IPS-18c (cell line): ENCODE measurements around the gene CLIP4.

ENCODE experiments used
- H3K4me3 ChIP-seq: 2 replicates; pipeline ENCODE4 v1.7.0; 2013; ENCODE audit warnings: low read depth, mild to moderate bottlenecking, low read length, moderate library complexity; ENCODE audit not compliant: insufficient read depth
- H3K9me3 ChIP-seq: one replicate; pipeline ENCODE4 v1.6.1; 2013; ENCODE audit warnings: mild to moderate bottlenecking, low read length, moderate library complexity; ENCODE audit not compliant: control insufficient read depth, insufficient read depth

CLIP4 gene

DNA sequence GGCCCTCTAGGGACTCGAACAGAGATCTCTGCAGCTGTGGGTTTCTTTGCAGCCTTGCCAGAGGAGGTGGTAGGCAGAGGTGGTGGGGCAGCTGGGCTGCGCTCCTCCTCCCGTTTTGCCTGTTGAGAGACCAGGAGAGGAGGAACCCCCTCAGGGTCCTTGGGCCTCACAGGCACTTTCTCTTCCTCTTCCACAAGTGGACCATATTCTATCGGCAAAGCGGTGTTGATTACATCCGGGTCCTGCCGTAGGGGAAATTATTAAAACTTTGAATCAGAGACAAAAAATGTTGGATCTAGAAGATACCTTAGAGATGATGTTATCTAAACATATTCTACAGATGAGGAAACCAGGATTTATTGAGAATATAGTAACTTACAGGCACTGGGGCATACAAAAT is 78.5 kb downstream of the CLIP4 start:
- Histone ChIP-seq H3K9me3 (no peaks in the 10 kb centered on the region), H3K4me3 (no peak overlapping the region)

DNA sequence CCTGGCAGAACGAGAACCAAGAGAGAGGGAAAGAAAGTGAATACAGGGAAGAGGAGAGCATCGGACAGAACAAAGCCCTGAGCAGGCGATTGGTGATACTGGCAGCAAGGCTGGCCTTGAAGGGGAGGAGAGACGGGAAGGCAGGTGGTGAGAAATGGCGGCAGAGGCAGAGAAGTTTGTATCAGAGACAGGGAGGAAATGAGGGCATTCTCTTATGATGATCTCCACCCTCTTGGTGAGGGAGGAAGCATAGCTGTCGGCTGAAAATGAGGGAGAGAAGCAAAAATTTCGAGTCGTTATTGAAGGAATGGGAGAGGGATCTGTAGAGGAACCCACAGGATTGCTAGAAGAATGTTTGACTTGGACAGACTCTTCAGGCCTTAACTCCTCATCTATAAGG is 80.6 kb downstream of the CLIP4 start:
- Histone ChIP-seq H3K9me3 (no peaks in the 10 kb centered on the region), H3K4me3 (no peak overlapping the region)

DNA sequence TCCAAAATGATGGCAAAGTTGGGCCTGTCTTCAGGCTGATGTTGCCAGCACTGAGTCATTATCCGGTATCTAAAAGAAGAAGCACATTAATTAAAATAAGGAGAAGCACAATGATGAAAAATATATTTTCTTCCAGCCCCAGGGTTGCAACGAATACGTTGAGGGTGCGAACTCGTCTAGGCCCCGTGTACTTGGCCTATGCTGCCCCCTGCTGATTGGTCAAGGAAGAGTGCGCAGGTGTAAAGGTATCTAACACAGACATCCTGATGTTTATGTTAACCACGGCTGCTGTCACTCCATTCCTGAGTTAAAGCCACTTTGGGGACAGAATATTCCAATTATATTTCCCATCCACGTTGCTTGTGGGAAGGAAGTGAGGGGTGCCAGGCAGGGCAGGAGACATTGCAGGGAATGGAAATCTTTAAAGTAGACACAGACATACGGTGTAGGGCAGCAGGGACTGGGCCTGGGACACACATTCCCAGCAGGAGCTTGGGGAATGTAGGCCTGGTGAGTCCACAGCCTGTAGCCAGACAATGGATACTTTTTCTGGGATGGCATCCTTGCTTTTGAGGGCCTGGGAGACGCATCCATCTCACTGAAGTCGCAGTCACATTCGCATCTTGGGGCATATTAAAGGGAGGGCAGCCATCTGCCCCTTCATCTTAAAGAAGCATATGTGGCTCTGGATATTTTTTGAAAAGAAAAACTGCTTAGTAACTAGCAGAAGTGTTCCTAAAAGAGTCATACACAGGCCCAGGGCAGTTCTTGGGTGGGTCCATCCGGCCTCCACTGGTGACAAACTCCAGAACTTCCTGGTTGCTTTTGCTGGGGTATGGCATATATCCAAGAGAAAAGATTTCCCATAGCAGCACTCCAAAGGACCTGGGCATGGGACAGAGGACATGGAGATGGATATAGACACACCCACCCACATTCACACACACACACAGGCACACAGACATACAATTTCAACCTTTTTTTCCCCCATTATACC is 81.9 kb downstream of the CLIP4 start:
- Histone ChIP-seq H3K4me3 (no peak overlapping the region), H3K9me3 (no peaks in the 10 kb centered on the region)

DNA sequence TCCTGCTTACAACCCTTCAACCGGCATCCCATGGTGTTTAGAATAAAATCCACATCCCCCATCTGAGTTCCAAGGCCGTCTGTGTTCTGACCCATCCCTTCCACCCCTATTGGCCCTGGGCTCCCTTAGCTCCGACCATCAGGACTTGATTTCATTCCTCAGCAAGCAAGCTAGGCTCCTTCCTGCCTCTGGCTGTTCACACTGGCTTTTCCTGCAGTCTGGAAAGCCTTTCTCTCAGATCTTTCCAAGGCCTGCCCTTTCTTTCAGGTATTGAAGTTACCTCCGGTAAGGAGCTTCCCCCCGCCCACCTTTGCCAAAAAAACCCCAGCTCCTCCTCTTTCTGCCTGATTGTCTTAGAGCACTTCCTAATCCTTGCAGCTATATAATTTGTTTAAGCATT is 86.8 kb downstream of the CLIP4 start:
- H3K4me3 ChIP-seq: no peak overlapping the region
- no peaks in the 10 kb centered on the region for H3K9me3 ChIP-seq

DNA sequence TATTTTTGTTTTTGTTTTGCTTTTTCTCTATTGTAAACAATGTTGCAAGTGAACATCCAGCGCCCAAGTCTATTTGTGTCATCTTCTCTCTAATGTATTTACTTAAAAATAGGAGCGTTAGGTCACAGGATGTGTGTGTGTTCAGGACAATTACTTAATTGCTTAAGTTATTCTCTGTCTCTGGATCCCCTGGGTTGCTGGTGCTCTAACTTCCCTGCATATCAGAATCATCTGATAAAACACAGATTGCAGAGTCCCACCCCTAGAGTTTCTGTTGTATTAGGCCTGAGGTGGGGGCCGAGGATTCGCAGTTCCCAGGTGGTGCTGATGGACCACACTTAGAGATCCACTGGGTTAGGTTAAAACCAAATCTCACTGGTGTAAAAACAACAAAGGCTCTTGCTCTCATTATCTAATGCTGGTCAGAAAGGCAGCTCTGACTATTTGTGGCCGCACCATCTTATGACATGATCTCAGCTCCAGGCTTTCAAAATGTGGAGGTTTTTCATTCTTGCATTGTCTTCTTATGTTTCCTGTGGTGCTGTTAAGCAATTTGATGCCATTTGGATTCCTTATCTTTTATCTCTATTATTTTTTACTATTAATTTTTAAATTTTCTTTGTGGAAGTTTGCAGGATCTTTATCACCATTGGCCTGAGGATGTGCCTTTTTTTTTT is 87.7 kb downstream of the CLIP4 start:
- no peaks in the 10 kb centered on the region for H3K9me3 ChIP-seq
- no peak overlapping the region for H3K4me3 ChIP-seq

DNA sequence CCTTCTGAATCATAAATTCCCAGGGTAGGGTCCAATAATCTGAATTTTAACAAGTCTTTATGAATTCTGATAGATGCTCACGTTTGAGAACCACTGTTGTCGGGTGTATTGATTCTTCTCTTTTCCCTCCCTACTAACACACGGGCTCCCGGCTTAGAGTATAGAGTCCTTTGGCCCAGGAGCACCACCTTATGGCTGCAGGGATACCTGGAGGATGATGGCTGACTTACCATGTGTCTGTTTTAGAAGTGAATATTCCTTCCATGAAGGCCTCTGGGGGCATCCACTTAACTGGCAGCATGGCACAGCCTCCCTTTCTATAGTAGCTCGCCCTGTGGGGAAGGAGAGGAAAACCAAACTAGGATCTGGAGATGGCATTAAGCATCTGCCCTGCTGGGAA is 91.7 kb downstream of the CLIP4 start:
- Histone ChIP-seq H3K4me3 (no peak overlapping the region), H3K9me3 (no peaks in the 10 kb centered on the region)

DNA sequence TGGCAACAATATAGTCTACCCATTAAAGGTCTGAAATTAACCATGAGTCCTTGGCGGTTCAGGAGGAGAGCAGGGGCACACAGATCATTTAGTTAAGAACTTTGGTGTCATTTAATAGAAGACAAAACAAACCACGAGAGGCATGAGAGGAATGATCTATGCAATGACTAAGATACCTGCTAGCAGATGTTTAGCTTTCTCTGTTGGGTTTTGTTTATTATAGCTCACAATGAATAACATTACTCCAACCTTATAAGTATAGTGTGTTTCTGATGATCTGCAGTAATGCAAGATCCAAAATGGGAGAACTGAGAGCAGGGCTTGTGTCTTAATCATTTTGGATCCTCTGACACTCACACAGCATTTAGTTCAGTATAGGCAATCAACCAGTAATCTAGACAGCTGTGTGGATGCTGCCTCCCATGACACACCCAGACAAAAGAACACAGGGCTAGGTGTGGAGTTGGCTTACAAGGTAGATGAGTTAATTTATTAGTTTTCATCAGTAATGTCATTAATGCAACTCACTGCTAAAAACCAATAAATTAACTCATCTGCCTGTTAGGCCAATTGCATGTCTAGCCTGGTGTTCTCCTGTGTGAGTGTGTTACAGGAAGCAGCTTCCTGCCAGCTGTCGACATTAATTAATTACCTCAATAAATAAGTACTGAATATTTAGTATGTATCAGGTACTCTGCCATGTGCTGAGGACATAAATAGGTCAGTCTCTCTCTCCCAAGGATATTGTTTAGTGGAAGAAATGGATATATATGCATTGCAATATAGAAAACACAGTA is 92.3 kb downstream of the CLIP4 start:
- no peak overlapping the region for H3K4me3 ChIP-seq
- H3K9me3 ChIP-seq: no peaks in the 10 kb centered on the region

DNA sequence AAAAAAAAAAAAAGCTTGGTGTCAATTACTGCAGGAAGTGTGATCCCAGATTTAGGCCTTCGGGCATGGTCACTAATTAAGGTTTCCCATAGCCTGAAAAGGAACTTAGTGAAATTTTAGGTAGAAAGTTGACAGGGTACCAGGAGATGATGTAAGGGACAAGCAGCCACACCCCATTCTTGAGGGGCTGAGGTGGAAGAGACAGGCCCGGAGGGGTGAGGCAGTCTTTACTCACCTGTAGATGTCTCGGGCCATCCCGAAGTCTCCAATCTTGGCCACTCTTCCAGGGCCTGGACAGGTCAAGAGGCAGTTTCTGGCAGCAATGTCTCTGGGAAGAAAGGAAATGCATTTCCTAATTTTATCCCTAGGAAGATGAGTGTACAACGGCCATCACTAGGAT is 94.3 kb downstream of the CLIP4 start:
- H3K4me3 ChIP-seq: no peak overlapping the region
- H3K9me3 ChIP-seq: no peaks in the 10 kb centered on the region

DNA sequence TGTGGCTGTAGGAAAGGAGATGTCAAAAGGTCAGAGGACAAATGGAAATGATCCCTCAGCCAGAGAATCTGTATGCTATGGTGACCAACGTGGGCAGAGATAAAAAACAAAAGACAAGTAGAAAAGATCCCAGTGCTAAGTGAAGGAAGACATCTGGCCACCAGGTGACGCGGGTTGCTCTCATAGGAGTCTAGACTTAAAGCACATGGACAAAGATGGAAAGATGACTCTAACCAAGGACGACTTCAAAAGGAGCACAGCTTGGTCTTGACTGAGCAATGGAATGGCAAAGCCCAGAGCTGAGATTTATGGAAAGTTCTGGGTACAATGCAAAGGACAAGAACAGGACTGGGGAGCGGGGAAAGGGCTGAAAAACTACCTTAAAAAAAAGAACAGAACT is 96.8 kb downstream of the CLIP4 start:
- Histone ChIP-seq H3K4me3 (no peak overlapping the region), H3K9me3 (no peaks in the 10 kb centered on the region)

DNA sequence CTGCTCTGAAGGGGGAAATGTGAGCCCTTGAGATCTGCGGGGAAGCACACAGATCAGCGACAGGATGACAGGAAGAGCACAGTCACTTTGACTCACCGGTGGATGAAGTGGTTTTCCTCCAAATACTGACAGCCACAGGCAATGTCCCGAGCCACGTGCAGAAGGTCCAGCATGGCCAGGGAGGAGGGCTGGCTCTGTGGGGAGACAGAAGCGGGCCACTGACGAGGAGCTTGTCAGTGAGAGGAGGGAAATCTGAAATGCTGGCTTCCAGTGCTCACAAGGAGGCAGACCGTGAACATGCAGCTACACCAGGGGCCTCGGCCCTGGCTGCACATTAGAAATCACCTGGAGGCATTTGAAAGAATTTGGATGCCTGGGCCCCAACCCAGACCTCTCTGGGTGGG is 98.7 kb downstream of the CLIP4 start:
- H3K9me3 ChIP-seq: no peaks in the 10 kb centered on the region
- no peak overlapping the region for H3K4me3 ChIP-seq

DNA sequence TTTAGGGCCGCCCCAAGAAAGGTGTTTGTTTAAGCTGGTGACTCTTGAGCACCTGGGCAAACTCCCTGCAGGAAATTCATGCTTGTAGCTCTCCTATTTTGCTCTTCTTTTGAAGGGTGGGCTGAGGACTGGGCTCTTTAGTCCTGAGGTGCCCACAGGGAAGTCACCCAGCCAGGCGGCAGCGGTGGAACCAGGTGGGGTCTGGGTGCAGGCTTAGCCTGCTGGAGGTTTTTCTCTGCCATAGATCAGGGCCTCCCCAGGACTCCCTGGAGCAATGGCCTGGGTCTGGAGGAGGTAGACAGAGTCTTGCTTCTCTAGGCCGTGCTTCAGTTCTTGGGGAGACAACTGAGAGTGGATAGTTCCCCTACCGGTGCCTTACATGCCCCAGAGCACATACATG is 99.9 kb downstream of the CLIP4 start:
- H3K9me3 ChIP-seq: no peaks in the 10 kb centered on the region

DNA sequence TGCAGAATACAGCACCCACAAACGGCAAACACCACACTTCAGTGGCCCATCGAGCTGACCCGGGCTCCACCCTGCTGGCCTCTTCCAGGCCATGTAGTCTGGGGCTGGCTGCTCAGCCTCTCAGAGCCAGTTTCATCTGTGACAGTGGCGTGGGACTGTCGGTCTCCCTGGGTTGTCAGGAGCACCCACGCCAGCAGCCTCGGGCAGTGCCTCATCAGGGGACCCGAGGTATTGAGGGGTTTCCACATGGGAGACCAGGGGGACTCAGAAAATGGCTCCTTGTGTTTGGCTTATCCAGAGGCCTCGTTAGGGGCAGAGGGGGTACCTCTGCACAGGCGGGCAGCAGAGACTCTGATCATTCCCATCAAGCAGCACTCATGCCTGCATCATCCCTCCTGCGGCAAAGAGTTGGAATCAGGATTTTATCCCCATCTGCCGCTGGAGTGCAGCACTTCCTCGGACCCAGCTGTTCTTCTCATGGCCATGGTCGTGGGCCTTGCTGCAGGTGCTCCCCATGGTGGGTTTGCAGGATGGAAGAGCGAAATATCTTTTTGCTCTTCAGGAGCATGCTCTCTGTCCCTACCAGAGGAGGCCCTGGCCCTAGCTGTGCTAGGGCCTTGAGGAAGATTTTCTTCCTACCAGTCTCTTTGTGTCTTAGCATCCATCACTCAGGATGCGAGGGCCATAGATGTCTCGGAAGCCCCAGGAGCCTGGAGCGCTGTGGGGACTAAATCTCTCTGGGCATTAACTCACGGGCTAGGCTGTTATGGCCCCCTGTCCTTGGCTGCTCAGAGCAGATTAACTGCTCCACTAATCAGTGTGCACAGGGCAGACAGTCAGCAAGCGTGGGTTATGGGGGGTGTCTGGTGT is 100.8 kb downstream of the CLIP4 start:
- Histone ChIP-seq H3K9me3 (no peaks in the 10 kb centered on the region), H3K4me3 (no peak overlapping the region)

More for the DNA sequence above, 99.9 kb downstream of the CLIP4 start:
- H3K4me3 ChIP-seq: no peak overlapping the region

DNA sequence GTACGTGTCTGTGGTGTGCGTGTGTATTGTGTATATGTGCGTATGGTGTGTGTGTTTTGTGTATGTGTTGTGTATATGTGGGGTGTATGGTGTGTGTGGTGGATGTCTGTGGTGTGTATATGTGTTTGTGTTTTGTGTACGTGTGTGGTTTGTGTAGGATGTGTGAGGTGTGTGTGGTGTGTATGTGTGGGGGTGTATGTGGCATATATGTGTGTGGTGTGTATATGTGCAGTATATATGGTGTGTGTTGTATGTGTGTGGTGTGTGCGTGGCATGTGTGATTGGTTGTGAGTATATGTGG is 101.3 kb downstream of the CLIP4 start:
- no peak overlapping the region for H3K4me3 ChIP-seq
- no peaks in the 10 kb centered on the region for H3K9me3 ChIP-seq

DNA sequence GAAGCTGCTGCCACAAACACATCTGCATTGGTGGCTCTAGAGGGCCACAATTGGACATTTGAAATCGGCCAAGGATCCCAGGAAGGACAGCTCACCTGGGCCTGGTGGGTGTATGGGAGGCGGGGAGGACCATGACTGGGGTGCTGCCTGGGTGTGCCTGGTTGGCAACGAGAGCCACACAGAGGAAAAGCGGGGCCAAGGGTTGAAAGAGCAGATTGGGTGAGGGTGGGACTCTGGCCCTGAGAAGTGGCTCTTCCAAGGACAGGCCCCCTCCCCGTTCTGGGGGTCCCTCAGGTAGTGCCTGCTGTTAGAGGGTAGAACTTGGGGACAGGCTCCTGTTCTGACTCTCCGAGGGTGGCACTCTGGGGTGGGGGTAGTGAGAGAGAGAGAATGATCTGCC is 102.9 kb downstream of the CLIP4 start:
- Histone ChIP-seq H3K9me3 (no peaks in the 10 kb centered on the region), H3K4me3 (no peak overlapping the region)

DNA sequence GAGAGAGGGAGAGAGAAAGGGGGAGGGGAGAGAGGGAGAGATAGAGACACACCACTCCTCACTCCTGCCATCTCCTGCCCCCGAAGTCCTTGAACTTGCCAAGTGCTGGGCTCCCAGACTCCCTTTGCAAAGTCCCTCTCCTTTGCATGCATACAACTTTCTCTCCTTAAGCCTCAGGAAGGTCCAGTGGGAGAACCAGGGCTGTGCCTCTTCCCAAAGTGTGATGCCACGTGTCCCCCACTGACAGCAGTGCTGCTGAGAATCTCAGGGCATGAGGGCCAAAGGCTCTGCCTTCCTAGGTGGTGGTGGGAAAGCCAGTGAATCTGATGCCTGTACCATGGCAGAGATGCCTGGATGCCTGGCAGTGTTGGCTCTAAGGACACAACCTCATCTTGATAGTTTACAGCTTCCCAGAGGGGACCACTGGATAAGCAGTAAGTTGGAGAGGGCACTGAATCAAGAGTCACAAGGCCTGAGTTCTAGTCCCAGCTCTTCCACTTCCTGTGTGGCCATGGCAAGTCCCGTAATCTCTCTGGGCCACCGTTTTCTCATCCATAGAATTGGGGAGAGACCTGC is 103.4 kb downstream of the CLIP4 start:
- Histone ChIP-seq H3K4me3 (no peak overlapping the region), H3K9me3 (no peaks in the 10 kb centered on the region)

DNA sequence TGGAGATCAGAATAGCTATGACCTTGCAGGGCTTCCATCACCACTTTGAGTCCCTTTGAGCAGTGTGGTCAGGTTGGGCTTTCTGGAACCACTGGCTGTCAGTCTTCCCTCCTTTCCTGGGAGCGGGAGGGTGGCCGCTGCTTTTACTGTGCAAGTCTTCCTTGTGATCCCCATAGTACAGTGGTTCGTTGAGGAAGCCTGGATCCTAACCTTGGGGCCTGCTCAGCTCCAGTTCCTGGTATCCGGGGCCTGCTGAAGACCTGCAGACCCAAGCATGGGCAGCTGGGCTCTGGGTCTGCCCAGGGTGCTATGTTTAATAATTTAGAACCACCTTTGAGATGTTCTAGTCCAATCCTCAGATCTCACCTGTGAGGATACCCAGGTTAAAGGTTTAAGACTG is 104.2 kb downstream of the CLIP4 start:
- H3K4me3 ChIP-seq: no peak overlapping the region
- no peaks in the 10 kb centered on the region for H3K9me3 ChIP-seq
